Measurements from ENCODE around the gene CASD1.

CASD1 gene

GRCh38 chr7:94509264-94509886 is at the start of gene CASD1:
TSS of gene CASD1 (plus strand) at chr7:94509809. CDS start at chr7:94510085, 276 bp downstream.
- peak; percentile 66 to 67 for DNase-seq

DNA sequence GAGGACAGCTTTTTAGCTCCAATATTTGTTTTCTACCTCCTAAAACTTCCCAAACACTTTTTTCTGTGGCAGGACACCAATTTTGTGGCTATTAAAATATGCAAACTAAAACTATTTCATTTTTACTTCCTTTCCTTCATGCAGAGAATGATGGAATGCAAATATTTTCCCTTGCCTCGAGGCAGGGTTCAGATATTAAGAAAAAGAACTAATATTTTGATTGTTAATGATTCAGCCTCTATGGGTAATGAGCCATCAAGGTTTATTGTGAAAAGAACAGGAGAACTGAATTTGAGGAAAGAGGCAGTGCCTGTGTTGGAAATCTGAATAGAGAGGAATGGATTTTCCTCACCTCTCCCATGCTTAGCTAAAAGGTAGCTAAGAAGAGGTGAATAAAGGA is 43.1 kb upstream of the CASD1 start:
- DNase-seq = no peak

DNA sequence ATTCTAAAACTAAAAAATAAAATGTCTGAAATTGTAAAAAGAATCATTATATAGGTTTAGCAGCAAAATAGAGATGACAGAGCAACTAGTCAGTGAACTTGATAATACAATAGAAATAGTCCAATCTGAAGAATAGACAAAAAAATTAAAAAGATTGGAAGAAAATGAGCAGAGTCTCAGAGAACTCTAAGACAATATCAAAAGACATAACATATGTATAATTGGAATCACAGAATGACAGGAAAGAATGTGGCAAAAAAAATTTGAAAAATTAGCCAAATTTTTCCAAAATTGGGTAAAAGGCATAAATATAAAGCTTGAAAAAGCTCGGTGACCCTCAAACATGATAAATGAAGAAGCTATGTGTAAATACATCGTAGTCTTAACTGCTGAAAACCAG is 38.0 kb upstream of the CASD1 start:
- no peak for DNase-seq

DNA sequence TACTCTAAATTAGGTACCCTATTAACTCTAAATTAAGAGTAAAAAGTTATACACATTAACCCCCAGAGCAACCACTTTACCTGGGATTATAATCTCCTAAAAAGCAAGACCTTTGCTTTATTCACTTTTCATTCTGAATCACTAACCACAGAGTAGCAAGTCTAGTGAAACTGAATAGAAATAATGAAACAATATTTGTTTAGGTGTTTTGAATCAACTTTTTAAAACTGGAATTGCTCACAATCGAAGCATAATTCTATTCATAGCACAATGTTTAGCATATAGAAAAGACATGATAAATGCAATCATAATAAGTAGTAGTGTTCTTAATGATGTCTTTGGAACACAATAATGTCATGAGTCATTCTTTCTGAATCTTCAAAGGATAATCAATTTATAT is 37.0 kb upstream of the CASD1 start:
- no peak for DNase-seq

GRCh38 chr7:94476251-94476840 is 33.3 kb upstream of the CASD1 start:
- DNase-seq = no peak

GRCh38 chr7:94477878-94478277 is 31.7 kb upstream of the CASD1 start:
- no peak for DNase-seq

GRCh38 chr7:94478648-94479214 is 30.9 kb upstream of the CASD1 start:
- DNase-seq = no peak

DNA sequence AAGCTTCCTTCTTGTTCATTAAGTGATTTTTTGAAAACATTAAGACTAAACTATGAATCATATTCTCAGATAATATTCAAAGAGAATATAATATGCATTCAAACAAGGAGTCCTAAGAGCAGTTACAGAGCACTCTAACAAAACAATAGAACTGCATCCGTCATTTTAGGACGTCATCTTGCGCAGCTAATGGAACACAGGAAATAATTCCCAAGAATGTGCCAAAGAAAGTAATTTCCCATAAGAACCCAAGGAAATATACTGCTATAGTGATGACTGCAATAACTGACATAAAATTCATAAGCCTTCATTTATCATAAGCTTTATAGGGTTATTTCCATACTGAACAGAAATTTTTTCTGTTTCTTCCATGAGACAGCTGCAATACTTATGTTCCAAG is 28.3 kb upstream of the CASD1 start:
- no peak for DNase-seq

DNA sequence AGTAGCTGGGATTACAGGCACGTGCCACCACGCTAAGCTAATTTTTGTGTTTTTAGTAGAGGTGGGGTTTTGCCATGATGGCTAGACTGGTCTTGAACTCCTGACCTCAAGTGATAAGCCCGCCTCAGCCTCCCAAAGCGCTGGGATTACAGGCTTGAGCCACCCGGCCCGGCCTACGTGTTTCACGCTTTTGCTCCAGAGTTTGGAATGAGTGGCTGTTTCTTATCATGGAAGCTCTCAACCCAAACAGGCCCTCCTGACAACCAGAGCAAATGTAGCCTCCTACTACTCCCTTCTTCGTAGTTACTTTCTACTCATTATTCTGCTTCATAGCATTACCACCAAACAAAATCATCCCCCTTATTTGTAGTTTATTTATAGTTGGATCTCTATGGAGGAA is 26.8 kb upstream of the CASD1 start:
- DNase-seq = no peak

DNA sequence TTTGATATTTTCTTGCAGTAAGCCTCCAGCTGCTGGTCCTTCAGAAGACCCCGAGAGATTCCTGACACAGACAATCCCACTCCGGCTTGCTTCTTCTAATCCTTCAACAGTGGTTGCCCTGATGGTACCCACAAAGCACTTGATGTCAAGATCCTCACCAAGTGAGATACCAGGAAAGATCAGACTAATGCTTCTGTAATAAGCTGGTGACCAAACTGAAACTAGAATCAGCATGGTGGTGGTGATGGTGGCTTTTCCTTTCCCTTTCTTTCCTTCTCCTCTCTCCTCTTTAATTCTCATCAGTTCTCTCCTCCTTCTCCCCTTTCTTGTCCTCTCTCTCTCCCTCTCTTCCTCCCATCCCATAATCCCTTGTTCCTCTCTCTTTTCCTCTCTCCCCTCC is 25.8 kb upstream of the CASD1 start:
- DNase-seq = no peak

DNA sequence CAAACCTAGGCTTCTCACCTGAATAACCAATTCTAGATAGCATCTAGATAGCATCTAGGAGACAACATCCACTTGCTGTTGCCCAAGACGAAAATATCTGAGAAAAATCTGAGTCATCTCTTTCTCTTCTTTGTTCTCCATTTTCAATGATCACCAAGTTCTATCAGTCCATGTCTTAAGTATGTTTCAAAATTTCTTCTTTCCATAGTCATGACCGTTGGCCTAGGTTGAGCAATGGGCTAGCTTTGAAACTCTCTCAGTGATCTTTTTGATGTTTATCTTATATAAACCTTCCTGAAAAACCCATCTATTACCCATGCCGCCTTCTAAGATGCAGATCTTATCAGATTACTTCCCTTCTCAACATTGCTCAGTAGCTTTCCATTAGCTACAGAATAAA is 23.4 kb upstream of the CASD1 start:
- no peak for DNase-seq

GRCh38 chr7:94491410-94491809 is 18.2 kb upstream of the CASD1 start:
- DNase-seq = no peak

DNA sequence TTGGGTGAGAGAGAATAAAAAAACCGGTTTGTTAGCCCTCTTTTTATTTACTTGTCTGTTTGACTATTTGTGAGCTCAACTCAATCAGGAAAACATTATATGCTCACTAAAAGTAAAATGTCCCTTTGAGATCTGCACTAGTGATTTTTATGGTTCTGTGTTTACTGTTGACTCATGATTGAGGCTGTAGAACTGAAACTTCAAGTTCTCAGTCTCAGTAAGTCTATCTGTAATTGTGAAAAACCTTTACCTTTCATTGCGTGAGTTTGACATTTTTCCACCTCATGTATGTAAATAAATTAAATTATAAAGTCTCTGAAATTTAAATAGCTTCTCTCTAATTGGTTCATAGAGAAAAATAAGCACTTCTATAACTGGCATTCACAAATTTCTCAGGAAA is 17.0 kb upstream of the CASD1 start:
- no peak for DNase-seq

DNA sequence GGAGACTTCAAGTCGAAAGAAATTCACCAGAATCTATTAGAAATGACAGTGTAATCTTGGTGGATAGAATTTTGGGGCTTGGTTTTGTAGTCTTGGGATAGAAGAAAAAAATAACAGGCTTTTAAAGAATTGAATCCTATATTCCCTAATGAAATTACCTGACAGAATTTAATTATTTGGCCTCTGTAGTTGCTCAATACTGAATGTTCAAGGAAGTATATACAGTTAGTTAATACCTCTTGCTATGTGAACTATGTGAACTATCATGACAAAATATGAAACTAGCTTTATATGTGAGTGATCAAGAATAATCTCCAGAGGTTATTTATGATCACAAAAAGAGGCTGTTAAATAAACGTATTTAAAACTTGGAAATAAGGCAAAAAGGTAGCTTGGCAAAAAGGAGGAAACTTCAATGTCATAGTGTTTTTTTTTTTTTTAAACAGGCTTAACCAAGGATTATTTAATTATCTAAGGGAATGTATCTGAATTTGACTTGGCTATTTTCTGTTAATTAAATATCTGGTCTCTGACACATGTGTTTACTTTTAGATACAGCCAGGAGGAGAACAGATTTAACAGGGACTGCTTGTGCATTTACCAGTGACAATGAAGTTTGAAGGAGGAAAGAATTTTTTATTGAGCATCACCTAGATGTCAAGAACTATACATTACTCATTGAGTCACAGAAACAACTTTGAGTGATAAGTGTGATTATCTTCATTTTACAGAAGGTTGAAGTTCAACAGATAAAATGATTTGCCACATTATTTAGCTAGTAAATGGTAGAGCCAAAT is 11.5 kb upstream of the CASD1 start:
- no peak for DNase-seq

DNA sequence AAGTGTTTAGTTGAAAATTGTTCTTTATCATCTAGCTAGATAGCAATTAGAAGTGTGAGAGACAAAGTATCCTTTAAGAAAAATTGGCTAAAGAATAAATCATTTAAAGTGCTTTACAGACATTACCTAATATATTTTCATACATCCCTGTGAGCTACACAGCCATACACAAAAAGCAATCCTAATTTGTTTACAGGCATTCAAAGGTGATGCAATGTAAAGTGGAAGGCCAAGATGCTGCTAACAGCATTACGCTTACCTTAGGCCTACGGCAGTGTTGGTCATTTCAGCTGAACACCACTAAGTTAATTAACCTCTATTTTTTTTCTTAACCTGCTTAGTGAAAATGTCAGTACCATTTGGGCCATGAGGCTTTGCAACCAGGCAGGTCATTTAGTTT is 10.7 kb upstream of the CASD1 start:
- no peak for DNase-seq

DNA sequence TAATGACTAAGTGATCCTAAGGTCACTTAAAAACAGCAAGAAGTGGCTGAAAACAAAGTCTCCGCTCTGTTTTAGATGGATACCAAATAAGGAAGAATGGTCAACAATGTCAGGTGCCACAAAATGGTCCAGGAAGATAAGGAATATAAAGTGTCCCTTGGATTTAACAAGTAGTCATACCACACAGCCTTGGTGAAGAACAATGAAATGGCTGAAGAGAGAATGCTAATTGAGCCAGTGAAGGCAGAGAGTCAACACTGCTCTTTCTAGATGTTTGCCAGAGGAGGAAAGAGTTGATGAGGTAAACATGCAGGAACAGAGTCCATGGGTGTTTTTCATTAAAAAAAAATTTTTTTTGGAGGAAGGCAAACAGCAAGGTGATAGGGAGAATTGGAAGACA is 2.1 kb upstream of the CASD1 start:
- no peak for DNase-seq

- no peak for DNase-seq
Observed at GRCh38 chr7:94507962-94508361, 1.6 kb upstream of the CASD1 start.

DNA sequence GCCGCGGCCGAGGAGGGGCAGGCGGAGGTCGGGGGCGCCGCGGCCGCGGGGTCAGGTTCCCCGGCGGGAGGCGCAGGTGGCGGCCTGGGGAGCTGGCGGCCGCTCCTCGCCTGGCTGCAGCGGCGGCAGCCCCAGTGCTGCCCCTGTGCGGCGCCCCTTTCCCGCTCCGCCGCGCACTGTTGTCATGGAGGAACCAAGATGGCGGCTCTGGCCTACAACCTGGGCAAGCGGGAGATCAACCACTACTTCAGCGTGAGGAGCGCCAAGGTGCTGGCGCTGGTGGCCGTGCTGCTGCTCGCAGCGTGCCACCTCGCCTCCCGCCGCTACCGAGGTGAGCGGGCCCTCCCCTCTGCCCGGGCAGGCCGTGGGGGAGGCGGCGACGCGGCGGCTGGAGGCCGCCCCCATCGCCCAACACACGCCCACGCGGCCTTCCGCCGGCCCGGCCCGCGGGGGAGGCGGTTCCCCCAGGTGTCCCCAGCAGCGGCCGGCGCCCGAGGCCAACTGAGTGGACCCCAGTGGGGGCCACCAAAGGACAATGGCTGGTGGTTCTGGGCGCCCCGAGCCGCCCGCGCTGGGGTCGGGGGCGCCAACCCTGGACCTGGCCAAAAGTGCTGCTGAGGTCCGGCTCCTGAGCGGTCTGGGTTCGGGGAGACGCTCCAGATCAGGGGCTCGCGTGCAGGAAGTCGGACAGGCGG is 425 bp downstream of the CASD1 start:
- DNase-seq = peak; percentile 65 to 67

DNA sequence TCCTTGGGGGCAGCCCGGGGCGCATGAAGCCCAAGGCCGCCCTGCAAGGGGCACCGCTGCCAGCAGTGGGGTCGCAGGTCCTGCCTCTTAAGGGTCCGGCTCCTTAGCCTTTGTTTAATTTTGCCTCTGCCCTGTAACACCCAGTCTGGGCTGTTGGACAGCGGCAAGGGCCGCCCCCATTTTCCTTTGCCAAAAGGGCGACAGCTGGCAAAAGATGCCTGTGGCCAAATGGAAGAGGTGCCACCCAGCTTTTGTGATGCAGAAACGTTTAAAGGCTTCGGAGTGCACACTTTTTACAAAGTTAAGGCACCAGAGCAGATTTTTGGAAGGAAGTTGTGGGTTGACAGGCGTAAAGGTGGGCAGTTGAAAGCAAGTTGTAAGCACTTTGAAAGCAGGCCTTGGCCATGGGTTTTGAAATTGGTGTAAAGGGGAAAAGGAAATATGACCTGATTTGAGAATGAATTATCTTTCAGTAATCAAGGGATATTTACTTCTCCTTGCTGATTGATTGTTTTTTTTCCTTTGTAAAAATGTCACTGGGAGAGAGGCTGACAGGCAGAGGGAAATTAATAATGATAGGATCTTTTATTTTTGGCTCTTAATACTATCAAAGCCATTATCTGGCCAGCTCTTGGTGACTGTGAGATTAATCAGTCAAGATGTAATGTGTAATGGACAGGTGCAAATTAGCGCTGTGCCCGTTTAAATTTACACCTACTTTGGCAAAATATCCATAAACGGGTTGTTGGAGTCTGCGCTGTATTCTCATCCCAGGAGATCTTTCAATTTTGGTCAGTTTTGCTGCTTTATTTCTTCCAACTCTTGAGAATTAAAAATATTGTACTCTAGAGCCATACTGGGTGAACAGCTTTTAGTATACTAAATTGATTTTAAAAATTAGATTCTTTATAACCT is 1.2 kb downstream of the CASD1 start:
- DNase-seq = peak; percentile 32 to 44

- DNase-seq = no peak
Observed at GRCh38 chr7:94511718-94512117, 2.1 kb downstream of the CASD1 start.

DNA sequence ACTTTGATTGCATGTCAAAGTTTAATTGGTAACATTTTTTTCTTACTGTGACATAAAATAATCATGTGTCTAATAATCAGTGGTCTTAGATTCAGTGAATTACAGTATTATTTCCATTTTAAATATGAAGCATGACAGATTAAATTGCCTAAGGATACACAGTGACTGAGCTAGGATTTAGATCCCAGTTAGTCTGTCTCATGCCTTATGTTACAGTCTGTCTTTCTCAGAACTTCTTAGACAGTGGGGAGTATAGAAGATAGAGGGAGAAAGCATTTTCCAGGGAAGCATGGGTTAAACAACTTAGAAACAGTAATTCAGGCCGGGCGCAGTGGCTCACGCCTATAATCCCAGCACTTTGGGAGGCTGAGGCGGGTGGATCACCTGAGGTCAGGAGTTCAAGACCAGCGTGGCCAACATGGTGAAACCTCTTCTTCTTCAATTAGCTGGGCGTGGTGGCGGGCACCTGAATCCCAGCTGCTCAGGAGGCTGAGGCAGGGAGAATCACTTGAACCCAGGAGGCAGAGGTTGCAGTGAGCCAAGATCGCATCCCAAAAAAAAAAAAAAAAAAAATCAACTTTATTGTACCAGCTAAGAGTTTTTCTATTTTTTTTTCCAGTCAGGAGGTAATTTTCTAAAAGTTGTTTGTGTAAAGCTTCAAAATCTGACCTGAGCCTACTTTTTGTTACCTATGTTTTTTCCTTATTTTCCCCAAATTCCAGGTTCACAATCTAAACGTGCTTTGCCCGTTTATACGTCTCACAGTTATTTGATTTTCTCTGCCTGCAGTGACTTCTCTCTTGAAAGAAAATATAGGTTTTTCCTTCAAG is 3.3 kb downstream of the CASD1 start:
- no peak for DNase-seq

- no peak for DNase-seq
Observed at GRCh38 chr7:94513565-94513860, 3.9 kb downstream of the CASD1 start.

Data from stimulated activated CD4-positive, alpha-beta T cell treated with anti-CD3 and anti-CD28 coated beads, Interleukin-2, amount 100 ng/mL, for 24 hours (primary cell).